HepG2 (cell line): ENCODE measurements around the gene GCH1. TPM values are rescaled to one million over a fixed set of nuclear protein-coding genes. Genes with fewer than 3 reads are reported as not detected.
A peak's percentile ranks its signal among the peaks of the same experiment; 100 is the strongest.

Source experiments
- ATAC-seq: fragments of 200-7000 bp; cut with Tn5 transposase; 3 replicates; pipeline ENCODE4 v1.9.1; 2020; ENCODE audit warnings: mild to moderate bottlenecking, moderate library complexity
- BruUV-seq: library from RNA; stranded (reverse); fragments of 400-500 nt; replicated peaks from 2 replicates; lab custom pipeline; 2021; lab: Mats Ljungman, UMichigan
- CTCF ChIA-PET: fragments of 300-600 bp; formaldehyde crosslinking; extraction: SDS; loops from one replicate; lab custom pipeline; 2021; ENCODE audit warnings: low total read pairs, inconsistent platforms, low intra/inter-chr PET ratio; lab: Yijun Ruan, JAX
- POLR2A ChIA-PET: fragments of 350-600 bp; sonication (Branson Sonifier 250); formaldehyde crosslinking; loops from one replicate; lab custom pipeline; 2020; ENCODE audit warnings: antibody characterized with exemption, inconsistent platforms; lab: Yijun Ruan, JAX
- DNase-seq: peaks from one replicate; pipeline ENCODE4 v3.0.0-alpha.2; 2015; ENCODE audit warnings: low spot score
- FAIRE-seq: peaks from 3 replicates; lab custom pipeline; 2011; peaks lifted over from hg19 to GRCh38; lab: Jason Lieb, UNC
- H2AFZ ChIP-seq: one replicate; pipeline ENCODE4 v1.6.1; 2011; ENCODE audit warnings: low read length, inconsistent platforms
- H3K27ac ChIP-seq: fragments of 300-600 bp; 3 replicates; pipeline ENCODE4 v1.8.0; 2011; ENCODE audit warnings: mixed run types, mild to moderate bottlenecking, mixed read lengths, low read length, inconsistent platforms; ENCODE audit not compliant: insufficient read depth; ENCODE audit errors: extremely low read length
- H3K27me3 ChIP-seq, 2 experiments: fragments of 200-600 bp in 1 of 2; 2 replicates in 1 of 2; 3 replicates in 1 of 2; pipeline versions ENCODE4 v1.6.0 to v1.8.0; 2011; ENCODE audit warnings: low read length in 2 of 2, mild to moderate bottlenecking in 2 of 2, moderate library complexity in 2 of 2, inconsistent platforms in 1 of 2; ENCODE audit not compliant: insufficient read depth in 2 of 2, control insufficient read depth in 1 of 2
- H3K36me3 ChIP-seq, 2 experiments: fragments of 200-600 bp in 1 of 2; replicated peaks in 1 of 2; 2 replicates in 1 of 2; 3 replicates in 1 of 2; pipeline versions ENCODE4 v1.5.1 to v1.8.0; 2011; ENCODE audit warnings: low read length in 2 of 2, inconsistent platforms in 1 of 2; ENCODE audit not compliant: insufficient read depth in 2 of 2, control insufficient read depth in 1 of 2
- H3K4me1 ChIP-seq: 2 replicates; pipeline ENCODE4 v1.5.1; 2012; ENCODE audit warnings: low read length, inconsistent platforms; ENCODE audit not compliant: insufficient read depth
- H3K4me2 ChIP-seq: 2 replicates; pipeline ENCODE4 v1.6.0; 2011; ENCODE audit warnings: low read depth, low read length, inconsistent platforms
- H3K4me3 ChIP-seq, 3 experiments: fragments of 200-600 bp in 1 of 3; sonication (generic), shearing (Covaris generic) in 1 of 3; replicated peaks in 1 of 3; 2 replicates each; pipeline ENCODE4 v1.5.1; 2011 to 2016; ENCODE audit warnings: low read length in 3 of 3, inconsistent platforms in 2 of 3, low read depth in 2 of 3, mild to moderate bottlenecking in 2 of 3, control low read depth in 1 of 3, mixed read lengths in 1 of 3; ENCODE audit not compliant: insufficient read depth in 1 of 3
- H3K79me2 ChIP-seq: one replicate; pipeline ENCODE4 v1.6.1; 2011; ENCODE audit warnings: low read length, inconsistent platforms; ENCODE audit not compliant: insufficient read depth
- H3K9ac ChIP-seq: 2 replicates; pipeline ENCODE4 v1.6.0; 2011; ENCODE audit warnings: mild to moderate bottlenecking, low read depth, low read length, inconsistent platforms; ENCODE audit not compliant: insufficient read depth
- H3K9me3 ChIP-seq: 2 replicates; pipeline ENCODE4 v1.5.1; 2012; ENCODE audit warnings: mild to moderate bottlenecking, low read length
- H4K20me1 ChIP-seq: 2 replicates; pipeline ENCODE4 v1.6.0; 2011; ENCODE audit warnings: inconsistent platforms, mild to moderate bottlenecking, low read length, moderate library complexity; ENCODE audit not compliant: insufficient read depth
- AHR ChIP-seq: IDR thresholded peaks from 2 replicates; pipeline ENCODE4 v1.6.1; 2018; ENCODE audit warnings: missing genetic modification reagents, missing compliant biosample characterization
- DNMT1 ChIP-seq: sonication (generic); formaldehyde crosslinking; IDR thresholded peaks from 2 replicates; pipeline ENCODE4 v1.5.1; 2020; ENCODE audit warnings: mild to moderate bottlenecking, missing genetic modification reagents
- ETS1 ChIP-seq: sonication (generic); formaldehyde crosslinking; IDR thresholded peaks from 2 replicates; pipeline ENCODE4 v1.4.0; 2020; ENCODE audit warnings: missing genetic modification reagents
- HNRNPUL1 ChIP-seq: fragments of 200-400 bp; formaldehyde crosslinking; IDR thresholded peaks from 2 replicates; pipeline ENCODE4 v1.6.1; 2017; ENCODE audit warnings: low read depth, mild to moderate bottlenecking, low read length, moderate library complexity
- MAFF ChIP-seq: IDR thresholded peaks from 2 replicates; pipeline ENCODE4 v1.6.1; 2011; ENCODE audit warnings: low read depth, low read length, improper control_type of control experiment
- MAFK ChIP-seq, 2 experiments: IDR thresholded peaks in 1 of 2; conservative IDR thresholded peaks in 1 of 2; 2 replicates each; pipeline ENCODE4 v1.6.1; 2011; ENCODE audit warnings: improper control_type of control experiment in 2 of 2, low read length in 2 of 2
- PRMT3 ChIP-seq: sonication (generic); formaldehyde crosslinking; IDR thresholded peaks from 2 replicates; pipeline ENCODE4 v1.8.1; 2022; ENCODE audit warnings: low read depth, mild to moderate bottlenecking, moderate library complexity, missing genetic modification reagents, borderline replicate concordance
- SIX4 ChIP-seq: sonication (generic); formaldehyde crosslinking; IDR thresholded peaks from 2 replicates; pipeline ENCODE4 v1.4.0; 2020; ENCODE audit warnings: missing genetic modification reagents
- TCF12 ChIP-seq, 2 experiments: fragments of 450-650 bp in 1 of 2; sonication (generic) in 1 of 2; formaldehyde crosslinking in 1 of 2; IDR thresholded peaks; 2 replicates each; pipeline versions ENCODE4 v1.6.1 to v1.8.0; 2017 to 2022; ENCODE audit warnings: antibody characterized with exemption in 1 of 2, mild to moderate bottlenecking in 1 of 2, missing genetic modification reagents in 1 of 2, moderate library complexity in 1 of 2
- ZNF605 ChIP-seq: sonication (generic); formaldehyde crosslinking; IDR thresholded peaks from 2 replicates; pipeline ENCODE4 v1.8.0; 2022; ENCODE audit warnings: mild to moderate bottlenecking, missing genetic modification reagents
- ZNF776 ChIP-seq: sonication (generic); formaldehyde crosslinking; IDR thresholded peaks from 2 replicates; pipeline ENCODE4 v1.4.0; 2020; ENCODE audit warnings: mild to moderate bottlenecking, missing genetic modification reagents
- WGBS: methylation state at CpG from one replicate; pipeline ENCODE4 v1.1.6; 2017; ENCODE audit warnings: low lambda C conversion rate; 5-methylcytosine and 5-hydroxymethylcytosine counted together
- in situ Hi-C: cut with HindIII; loops from 2 replicates; pipeline ENCODE4 v1.10.0; 2017; ENCODE audit warnings: low pct_unique_long_range_greater_than_20kb; ENCODE audit not compliant: extremely low pct_ligation_motif_present
- intact Hi-C: fragments of 100-400 bp; cut with micrococcal nuclease; formaldehyde crosslinking; loops from one replicate; pipeline ENCODE4 v1.10.0; 2022; ENCODE audit not compliant: unreplicated experiment
- polyA plus RNA-seq, 8 experiments: library from polyadenylated mRNA; depleted of rRNA in 3 of 8; stranded (reverse) in 7 of 8; unstranded in 1 of 8; fragments of >200 nt; fragmentation: Illumina TruSeq in 4 of 8; extraction: Trizol in 4 of 8; gene quantifications; 2 replicates each; pipeline versions ENCODE4 v1.2.1 to v1.2.3, GENCODE V29; 2011 to 2016; ENCODE audit warnings: low read depth in 4 of 8, missing spikeins in 1 of 8, mixed read lengths in 1 of 8; ENCODE audit not compliant: insufficient read depth in 1 of 8
- total RNA-seq, 5 experiments: library from RNA; depleted of rRNA; stranded (reverse); fragments of >200 nt; fragmentation: Illumina TruSeq; extraction: Trizol; gene quantifications; 2 replicates each; pipeline ENCODE4 v1.2.3, GENCODE V29; 2016; ENCODE audit warnings: low read depth in 1 of 5

The GCH1 gene
- total and polyA plus RNA-seq, 2 of the 13 experiments (the other 11 are each of a cell fraction or from before 2014, with no cell fraction given): 15.0 to 25.2 TPM

DNA sequence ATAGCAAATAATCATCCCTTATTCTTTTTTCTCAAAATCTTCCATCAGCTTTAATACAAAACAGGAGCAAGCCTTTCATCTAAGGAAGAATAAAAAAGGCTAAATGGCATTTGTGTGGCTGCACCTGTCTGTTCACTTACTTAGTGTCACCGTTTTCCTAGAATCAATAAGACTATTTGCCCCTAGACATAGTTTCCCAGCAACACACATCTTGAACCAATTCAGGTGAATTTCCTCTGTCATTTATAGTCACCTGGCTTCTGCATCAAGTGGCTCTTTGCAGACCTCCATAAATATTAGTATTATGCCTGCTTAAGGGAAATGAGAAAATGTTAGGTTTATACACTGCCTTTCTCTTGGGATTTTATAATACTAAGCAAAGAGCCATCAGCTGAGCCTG is 17.4 kb upstream of the GCH1 start:
- FAIRE-seq (no peak), ATAC-seq (no peak), DNase-seq (no peak)
- intact Hi-C loops (no loop called here), in situ Hi-C loops (no loop called here)
- Histone ChIP-seq H3K79me2 (no peaks in the 10 kb centered on the region), H3K9ac (no peak overlapping the region), H3K36me3 (no peaks in the 10 kb centered on the region), H3K27ac (no peak overlapping the region), H3K27me3 (no peaks in the 10 kb centered on the region), H4K20me1 (no peaks in the 10 kb centered on the region), H2AFZ (no peak overlapping the region), H3K4me1 (peaks cover 6% of the 10 kb centered on the region), H3K4me2 (no peak overlapping the region), H3K4me3 (no peak overlapping the region), H3K9me3 (no peaks in the 10 kb centered on the region)
- BruUV-seq: no TSS peak
- TF ChIP-seq ZNF776 (CRISPR knock-in tag) (no peak), MAFF (peak; percentile 39; the same call in 1 of the 2 replicates), ZNF605 (no peak), SIX4 (CRISPR knock-in tag) (no peak), ETS1 (CRISPR knock-in tag) (no peak), PRMT3 (no peak), AHR (CRISPR knock-in tag) (no peak), MAFK (conservative IDR thresholded peaks at IDR 0.05 in 1 of 2, IDR thresholded peaks at IDR 0.05 in 1 of 2; ENCODE audit: low read length in 2 of 2) (0 out of 4 replicates have a peak, but pooled peaks of 1 of the 2 experiments have one; percentile 46), HNRNPUL1 (no peak), TCF12 (IDR thresholded peaks at IDR 0.05) (no peak), TCF12 (CRISPR knock-in tag; IDR thresholded peaks at IDR 0.05) (no peak), DNMT1 (CRISPR knock-in tag) (no peak)
- ChIA-PET POLR2A (no interaction called here), CTCF (no interaction called here)
- WGBS: 18% methylated on average over 1 of the region's 1 CpG
